NCI-H526 (cell line): ENCODE measurements around the gene SLC20A1.
"Not testable (repeated sequence)": the region's sequence is repeated elsewhere in the genome, so short reads cannot be mapped to it uniquely, and the experiment has no call there.

Experiments used
- DNase-seq, 2 experiments: peaks; one replicate each; lab custom pipeline; 2025; lab: John Stamatoyannopoulos, UW

SLC20A1 gene

GRCh38 chr2:112645310-112646101 lies at the start of gene SLC20A1:
SLC20A1 (plus strand) TSS chr2:112645939; CDS start chr2:112646829, 890 bp downstream.
- peak; percentile 83 to 97 for DNase-seq

GRCh38 chr2:112597537-112598322 lies 48.0 kb upstream of the SLC20A1 start:
- no peak for DNase-seq

- DNase-seq, result no peak
Observed at GRCh38 chr2:112600634-112601033, 45.1 kb upstream of the SLC20A1 start.

GRCh38 chr2:112601754-112602153 lies 44.0 kb upstream of the SLC20A1 start:
- no peak for DNase-seq

- DNase-seq, result no peak
Observed at GRCh38 chr2:112602917-112603316, 42.8 kb upstream of the SLC20A1 start.

- no peak for DNase-seq
Observed at GRCh38 chr2:112603731-112604130, 42.0 kb upstream of the SLC20A1 start.

- no peak for DNase-seq
Observed at GRCh38 chr2:112604952-112605351, 40.8 kb upstream of the SLC20A1 start.

- no peak for DNase-seq
Observed at GRCh38 chr2:112605926-112606325, 39.8 kb upstream of the SLC20A1 start.

GRCh38 chr2:112606547-112606946 lies 39.2 kb upstream of the SLC20A1 start:
- no peak for DNase-seq

GRCh38 chr2:112607680-112608438 lies 37.9 kb upstream of the SLC20A1 start:
- DNase-seq, result no peak

- not testable (repeated sequence) for DNase-seq
Observed at GRCh38 chr2:112609320-112609719, 36.4 kb upstream of the SLC20A1 start.

GRCh38 chr2:112612283-112612682 lies 33.5 kb upstream of the SLC20A1 start:
- DNase-seq, result not testable (repeated sequence)

- peak; percentile 28 to 78 for DNase-seq
Observed at GRCh38 chr2:112614201-112614840, 31.4 kb upstream of the SLC20A1 start.

GRCh38 chr2:112615051-112615450 lies 30.7 kb upstream of the SLC20A1 start:
- DNase-seq, result no peak

- not testable (repeated sequence) for DNase-seq
Observed at GRCh38 chr2:112615798-112616197, 29.9 kb upstream of the SLC20A1 start.

GRCh38 chr2:112618383-112618782 lies 27.4 kb upstream of the SLC20A1 start:
- DNase-seq, result no peak

GRCh38 chr2:112621790-112622527 lies 23.8 kb upstream of the SLC20A1 start:
- no peak for DNase-seq

GRCh38 chr2:112622528-112622849 lies 23.2 kb upstream of the SLC20A1 start:
- DNase-seq, result no peak

- DNase-seq, result no peak
Observed at GRCh38 chr2:112623913-112624777, 21.6 kb upstream of the SLC20A1 start.

GRCh38 chr2:112625474-112626114 lies 20.1 kb upstream of the SLC20A1 start:
- DNase-seq, result no peak
